H1 (cell line): ENCODE data around the gene RPL41. TPM values are rescaled to one million over a fixed set of nuclear protein-coding genes. Genes with fewer than 3 reads are reported as not detected.

Source experiments
- CTBP2 ChIP-seq: IDR thresholded peaks from 2 replicates; pipeline ENCODE4 v1.7.0; 2011; ENCODE audit warnings: borderline replicate concordance, mild to moderate bottlenecking, moderate library complexity, mixed read lengths, low read length; ENCODE audit not compliant: insufficient read depth, insufficient read length
- HDAC2 ChIP-seq, 2 experiments: fragments of 300-600 bp in 1 of 2; sonication (generic) in 1 of 2; IDR thresholded peaks; 2 replicates each; pipeline ENCODE4 v1.6.1; 2011 to 2012; ENCODE audit warnings: low read depth in 2 of 2, low read length in 2 of 2, mild to moderate bottlenecking in 2 of 2, moderate library complexity in 2 of 2, borderline replicate concordance in 1 of 2, inconsistent platforms in 1 of 2
- PHF8 ChIP-seq: fragments of 200-600 bp; sonication (generic); conservative IDR thresholded peaks from 2 replicates; pipeline ENCODE4 v1.7.1; 2012; ENCODE audit warnings: low read depth, mild to moderate bottlenecking, inconsistent platforms, low read length, moderate library complexity
- RAD21 ChIP-seq, 2 experiments: IDR thresholded peaks in 1 of 2; conservative IDR thresholded peaks in 1 of 2; 2 replicates each; pipeline ENCODE4 v1.6.1; 2011; ENCODE audit warnings: low read depth in 2 of 2, low read length in 2 of 2, improper control_type of control experiment in 1 of 2, inconsistent platforms in 1 of 2, mild to moderate bottlenecking in 1 of 2, moderate library complexity in 1 of 2
- RFX5 ChIP-seq: IDR thresholded peaks from 2 replicates; pipeline ENCODE4 v1.6.1; 2011; ENCODE audit warnings: low read depth, low read length, improper control_type of control experiment, borderline replicate concordance
- SIN3A ChIP-seq, 2 experiments: IDR thresholded peaks in 1 of 2; conservative IDR thresholded peaks in 1 of 2; 2 replicates each; pipeline ENCODE4 v1.6.1; 2011 to 2012; ENCODE audit warnings: low read length in 2 of 2, improper control_type of control experiment in 1 of 2, low read depth in 1 of 2, mild to moderate bottlenecking in 1 of 2
- polyA plus RNA-seq, 7 experiments: library from polyadenylated mRNA; depleted of rRNA in 3 of 7; stranded (reverse) in 5 of 7; unstranded in 2 of 7; fragments of >200 nt in 5 of 7; fragments of 200-250 nt in 2 of 7; gene quantifications; 1 replicate in 5 of 7; 2 replicates in 1 of 7; 4 replicates in 1 of 7; pipeline versions ENCODE4 v1.2.1 to v1.2.3, GENCODE V29; 2011 to 2013; ENCODE audit warnings: missing spikeins in 2 of 7, mixed read lengths in 2 of 7
- total RNA-seq: library from RNA; stranded (reverse); fragmentation: NEBNext Ultra II Directional; extraction: Animal tissue kit (Norgen Biotek cat#: 25700); gene quantifications from 2 replicates; pipeline ENCODE4 v1.2.1, GENCODE V29; 2021

Gene RPL41
- total and polyA plus RNA-seq, 2 of the 8 experiments (the other 6 are each of a cell fraction or from before 2014, with no cell fraction given): 4,440 to 16,488 TPM

DNA sequence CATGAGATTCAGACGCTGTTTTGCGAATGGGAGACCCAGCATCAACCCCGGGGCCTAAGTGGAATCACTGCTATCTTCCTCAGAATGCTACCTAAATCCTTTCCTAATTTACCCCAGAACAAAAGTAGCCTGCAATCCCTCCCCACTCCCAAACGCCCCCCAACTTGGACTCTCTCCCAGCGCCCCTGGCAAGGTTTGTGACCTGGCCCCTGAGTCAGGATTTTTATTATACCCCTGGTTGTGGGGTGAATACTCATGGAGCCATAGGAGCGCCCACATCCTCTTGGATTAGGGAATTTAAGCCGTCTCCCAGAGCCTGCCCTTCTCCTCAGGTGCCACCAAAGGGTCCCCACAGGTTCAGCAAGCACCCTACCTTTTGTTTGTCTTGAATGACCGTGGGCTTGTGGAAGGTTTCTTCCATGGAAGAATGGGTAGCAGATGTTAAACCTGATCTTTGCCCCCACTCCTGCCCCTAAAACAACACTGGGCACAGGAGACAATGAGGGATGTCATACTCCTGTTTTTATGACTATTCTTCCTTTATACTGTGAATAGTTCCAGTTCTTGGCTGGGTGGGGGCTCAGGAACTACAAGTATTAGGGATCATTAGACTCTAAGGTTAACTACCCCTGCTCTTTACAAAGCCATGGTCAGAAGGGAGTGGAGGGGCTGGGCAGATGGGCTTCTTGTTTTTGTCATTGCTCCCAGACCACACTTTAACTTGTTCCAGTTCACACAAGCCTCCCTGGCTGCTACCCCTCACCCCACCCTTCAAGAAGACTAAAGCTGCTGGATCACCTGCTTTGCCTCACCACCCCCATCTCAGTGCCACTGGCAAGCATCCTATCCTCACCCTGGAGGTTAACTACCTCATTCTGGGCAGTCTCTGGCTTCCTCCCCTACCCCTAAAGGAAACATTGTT lies 36.6 kb downstream of the RPL41 start (continued):
- TF ChIP-seq HDAC2 (IDR thresholded peaks at IDR 0.05; ENCODE audit: borderline replicate concordance in 1 of 2, low read depth in 2 of 2, low read length in 2 of 2) (no peak), RAD21 (IDR thresholded peaks at IDR 0.05 in 1 of 2, conservative IDR thresholded peaks at IDR 0.05 in 1 of 2; ENCODE audit: low read depth in 2 of 2, low read length in 2 of 2) (no peak), PHF8 (no peak), SIN3A (conservative IDR thresholded peaks at IDR 0.05 in 1 of 2, IDR thresholded peaks at IDR 0.05 in 1 of 2; ENCODE audit: low read depth in 1 of 2, low read length in 2 of 2) (no peak; a peak in 1 of 4 replicates), CTBP2 (no peak), RFX5 (no peak)
